Measurements from ENCODE around the gene SCN5A. TPM values are rescaled to one million over a fixed set of nuclear protein-coding genes. Genes with fewer than 3 reads are reported as not detected.
A peak's percentile ranks its signal among the peaks of the same experiment; 100 is the strongest.

SCN5A gene
- total RNA-seq, 1 experiment from 2014 or later: 0.54 TPM

DNA sequence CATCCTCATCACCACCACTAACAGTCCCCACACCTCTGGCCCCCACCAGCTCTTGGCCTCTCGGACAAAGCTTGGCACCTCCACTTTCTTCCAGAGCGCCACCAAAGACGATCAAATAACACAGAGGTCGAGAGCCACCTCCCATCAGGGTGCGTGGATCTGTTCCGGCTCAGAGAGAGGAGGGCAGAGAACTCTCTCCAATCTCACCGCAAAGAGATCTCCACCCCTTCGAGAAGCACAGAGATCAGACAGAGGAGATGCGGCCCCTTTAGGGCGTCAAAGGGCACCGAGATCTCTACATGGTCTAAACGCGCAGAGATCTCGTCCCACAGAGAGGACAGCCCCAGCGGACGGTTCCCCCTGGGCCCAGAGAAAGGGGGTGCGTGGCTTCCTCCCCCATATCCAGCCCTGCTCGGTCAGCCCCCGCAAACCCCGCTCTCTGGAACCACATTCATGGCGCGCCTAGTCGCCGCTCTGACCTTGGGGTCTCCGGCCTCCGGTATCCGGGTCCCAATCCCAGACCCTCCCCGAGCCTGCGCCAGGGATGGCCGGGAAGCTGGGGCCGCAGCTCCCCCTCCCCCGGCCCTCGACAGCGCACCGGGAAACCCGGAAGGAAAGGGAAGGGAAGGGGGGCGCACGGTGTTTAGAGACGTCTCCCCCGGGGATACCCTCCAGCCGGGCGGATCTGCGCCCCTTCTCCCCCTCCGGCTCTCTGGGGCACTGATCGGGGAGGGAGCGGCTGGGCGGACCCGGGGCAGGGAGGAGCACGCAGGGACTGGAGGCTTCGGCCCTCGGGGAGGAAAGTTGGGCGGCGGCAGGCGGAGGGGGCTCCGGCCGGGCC is 608 bp downstream of the SCN5A start:
- peak overlapping the region; percentile 43 for H3K4me3 ChIP-seq (ENCODE audit: low read depth, low read length, poor library complexity, severe bottlenecking)
- no peaks in the 10 kb centered on the region for H3K4me1 ChIP-seq (ENCODE audit: insufficient read depth, low read length, poor library complexity, severe bottlenecking)
- POLR2A ChIA-PET (ENCODE audit: low non-redundant PET): no interaction called here
- CTCF ChIA-PET: no interaction called here
- H3K36me3 ChIP-seq (ENCODE audit: insufficient read depth, low read length, poor library complexity, severe bottlenecking): no peaks in the 10 kb centered on the region
- H3K27me3 ChIP-seq (replicated peaks; ENCODE audit: insufficient read depth, low read depth, low read length, poor library complexity): no peaks in the 10 kb centered on the region
- H3K27ac ChIP-seq (ENCODE audit: low read depth, low read length, poor library complexity, severe bottlenecking): no peak overlapping the region
- TF ChIP-seq EZH2 (IDR thresholded peaks at IDR 0.05; ENCODE audit: borderline replicate concordance, low read depth, low read length, poor library complexity, severe bottlenecking): no peak
- no peaks in the 10 kb centered on the region for H3K9me3 ChIP-seq (ENCODE audit: low read depth, low read length, poor library complexity, severe bottlenecking)
- DNase-seq (ENCODE audit: low spot score): no peak
- intact Hi-C loops (cut with micrococcal nuclease; ENCODE audit: unreplicated experiment): no loop called here
- no TSS peak for BruUV-seq (replicated peaks)

DNA sequence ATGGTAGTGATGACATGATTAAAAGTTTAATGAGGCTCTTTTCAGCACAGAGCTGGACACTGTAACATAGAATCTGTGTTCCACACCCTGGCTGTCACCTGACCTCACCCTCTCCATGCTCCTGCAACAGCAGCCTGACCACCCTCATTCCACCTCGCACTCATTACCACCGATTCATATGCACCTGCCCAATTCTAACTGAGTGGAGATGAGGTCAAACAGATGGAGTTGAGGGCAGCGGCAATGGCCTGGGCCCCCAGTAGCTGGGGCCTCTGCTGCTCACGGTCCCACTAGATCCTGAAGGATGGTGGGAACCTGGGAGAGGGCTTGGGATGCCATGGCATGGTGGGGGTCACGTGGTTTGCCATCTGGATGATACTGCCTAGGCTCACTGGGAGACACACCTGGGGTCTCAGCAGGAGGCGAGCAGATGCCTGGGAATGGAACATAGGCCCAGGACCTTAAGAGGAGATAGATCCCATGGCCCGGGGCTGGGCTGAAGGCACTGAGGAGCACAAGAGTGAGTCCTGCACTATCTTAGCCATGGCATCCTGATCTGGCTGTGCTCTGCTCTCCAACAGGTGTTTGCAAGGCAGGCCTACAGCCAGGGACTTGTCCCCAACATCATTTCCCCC is 1.3 kb downstream of the SCN5A start:
- no peaks in the 10 kb centered on the region for H3K9me3 ChIP-seq (ENCODE audit: low read depth, low read length, poor library complexity, severe bottlenecking)
- H3K36me3 ChIP-seq (ENCODE audit: insufficient read depth, low read length, poor library complexity, severe bottlenecking): no peaks in the 10 kb centered on the region
- intact Hi-C loops (cut with micrococcal nuclease; ENCODE audit: unreplicated experiment): no loop called here
- no TSS peak for BruUV-seq (replicated peaks)
- DNase-seq (ENCODE audit: low spot score): no peak
- H3K27ac ChIP-seq (ENCODE audit: low read depth, low read length, poor library complexity, severe bottlenecking): no peak overlapping the region
- no peak overlapping the region for H3K4me3 ChIP-seq (ENCODE audit: low read depth, low read length, poor library complexity, severe bottlenecking)
- TF ChIP-seq, protein P1, sequence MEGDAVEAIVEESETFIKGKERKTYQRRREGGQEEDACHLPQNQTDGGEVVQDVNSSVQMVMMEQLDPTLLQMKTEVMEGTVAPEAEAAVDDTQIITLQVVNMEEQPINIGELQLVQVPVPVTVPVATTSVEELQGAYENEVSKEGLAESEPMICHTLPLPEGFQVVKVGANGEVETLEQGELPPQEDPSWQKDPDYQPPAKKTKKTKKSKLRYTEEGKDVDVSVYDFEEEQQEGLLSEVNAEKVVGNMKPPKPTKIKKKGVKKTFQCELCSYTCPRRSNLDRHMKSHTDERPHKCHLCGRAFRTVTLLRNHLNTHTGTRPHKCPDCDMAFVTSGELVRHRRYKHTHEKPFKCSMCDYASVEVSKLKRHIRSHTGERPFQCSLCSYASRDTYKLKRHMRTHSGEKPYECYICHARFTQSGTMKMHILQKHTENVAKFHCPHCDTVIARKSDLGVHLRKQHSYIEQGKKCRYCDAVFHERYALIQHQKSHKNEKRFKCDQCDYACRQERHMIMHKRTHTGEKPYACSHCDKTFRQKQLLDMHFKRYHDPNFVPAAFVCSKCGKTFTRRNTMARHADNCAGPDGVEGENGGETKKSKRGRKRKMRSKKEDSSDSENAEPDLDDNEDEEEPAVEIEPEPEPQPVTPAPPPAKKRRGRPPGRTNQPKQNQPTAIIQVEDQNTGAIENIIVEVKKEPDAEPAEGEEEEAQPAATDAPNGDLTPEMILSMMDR (conservative IDR thresholded peaks at IDR 0.05; ENCODE audit: low read depth, low read length): no peak
- TF ChIP-seq EZH2 (IDR thresholded peaks at IDR 0.05; ENCODE audit: borderline replicate concordance, low read depth, low read length, poor library complexity, severe bottlenecking): no peak
- ChIA-PET POLR2A (ENCODE audit: low non-redundant PET) (no interaction called here), CTCF (interaction anchor here (1.5 kb wide), 1 partner anchor 352 kb away, joined by 5 read pairs; no protein-coding TSS in a partner anchor)
- H3K27me3 ChIP-seq (replicated peaks; ENCODE audit: insufficient read depth, low read depth, low read length, poor library complexity): no peaks in the 10 kb centered on the region
- H3K4me1 ChIP-seq (ENCODE audit: insufficient read depth, low read length, poor library complexity, severe bottlenecking): no peaks in the 10 kb centered on the region

DNA sequence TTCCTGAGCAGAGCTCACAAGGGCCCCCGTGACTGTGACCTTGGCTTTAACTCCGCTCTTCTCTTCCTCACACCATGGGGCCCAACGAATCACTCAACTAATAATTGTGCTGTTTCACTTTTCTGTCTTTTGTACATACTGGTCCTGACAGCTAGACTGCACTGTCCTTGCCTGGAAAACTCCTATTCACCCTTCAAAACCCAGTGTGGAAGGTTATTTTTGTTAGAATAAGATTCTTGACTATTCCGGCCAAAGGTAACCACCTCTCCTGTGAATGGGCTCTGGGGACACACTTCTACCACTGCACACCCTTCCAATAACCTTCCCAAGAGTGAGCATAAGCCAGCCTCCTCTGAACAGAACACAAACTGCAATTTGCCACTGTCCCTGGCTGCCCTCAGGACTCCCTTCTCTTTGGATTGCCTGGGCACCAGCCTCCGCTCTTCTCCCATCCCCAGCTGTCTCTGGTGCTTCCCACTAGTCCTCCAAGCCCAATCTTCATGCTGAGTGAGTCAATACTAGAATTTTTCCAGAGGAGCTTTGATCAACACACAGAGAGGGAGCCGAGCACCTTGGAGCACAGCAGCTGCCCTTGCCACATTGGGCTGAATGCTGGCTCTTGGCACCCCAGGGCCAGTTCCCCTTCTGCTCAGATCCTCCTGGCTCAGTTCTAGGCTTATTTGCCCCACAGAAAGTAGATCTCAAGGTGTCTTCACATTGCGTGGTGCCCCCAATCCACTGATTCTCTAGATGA is 2.1 kb downstream of the SCN5A start:
- DNase-seq (ENCODE audit: low spot score): no peak
- H3K9me3 ChIP-seq (ENCODE audit: low read depth, low read length, poor library complexity, severe bottlenecking): no peaks in the 10 kb centered on the region
- H3K36me3 ChIP-seq (ENCODE audit: insufficient read depth, low read length, poor library complexity, severe bottlenecking): no peaks in the 10 kb centered on the region
- intact Hi-C loops (cut with micrococcal nuclease; ENCODE audit: unreplicated experiment): no loop called here
- ChIA-PET POLR2A (ENCODE audit: low non-redundant PET) (no interaction called here), CTCF (interaction anchor here (1.5 kb wide), 1 partner anchor 353 kb away, joined by 5 read pairs; no protein-coding TSS in a partner anchor)
- no peaks in the 10 kb centered on the region for H3K27me3 ChIP-seq (replicated peaks; ENCODE audit: insufficient read depth, low read depth, low read length, poor library complexity)
- H3K4me3 ChIP-seq (ENCODE audit: low read depth, low read length, poor library complexity, severe bottlenecking): no peak overlapping the region
- H3K27ac ChIP-seq (ENCODE audit: low read depth, low read length, poor library complexity, severe bottlenecking): no peak overlapping the region
- H3K4me1 ChIP-seq (ENCODE audit: insufficient read depth, low read length, poor library complexity, severe bottlenecking): no peaks in the 10 kb centered on the region
- no peak for TF ChIP-seq EZH2 (IDR thresholded peaks at IDR 0.05; ENCODE audit: borderline replicate concordance, low read depth, low read length, poor library complexity, severe bottlenecking)
- no TSS peak for BruUV-seq (replicated peaks)

DNA sequence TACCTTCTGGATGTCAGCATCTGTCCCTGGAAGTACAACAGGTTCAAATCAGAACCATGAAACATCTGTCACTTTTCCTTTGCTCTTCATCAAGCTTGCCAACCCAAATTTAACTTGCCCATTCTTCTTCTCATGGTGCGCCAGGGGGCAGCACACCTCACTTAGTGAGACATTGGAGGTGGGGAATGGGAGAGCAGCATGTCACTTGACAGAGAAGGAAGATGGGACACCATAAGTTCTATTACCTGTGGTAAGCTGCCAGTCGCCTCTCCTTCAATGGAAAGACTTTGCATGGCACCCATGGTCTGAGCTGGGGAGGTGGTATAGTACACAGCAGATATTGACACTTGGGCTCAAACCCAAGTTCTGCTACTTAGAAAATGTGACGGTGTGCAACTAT is 2.9 kb downstream of the SCN5A start:
- Histone ChIP-seq H3K27me3 (replicated peaks; ENCODE audit: insufficient read depth, low read depth, low read length, poor library complexity) (no peaks in the 10 kb centered on the region), H3K4me3 (ENCODE audit: low read depth, low read length, poor library complexity, severe bottlenecking) (no peak overlapping the region), H3K27ac (ENCODE audit: low read depth, low read length, poor library complexity, severe bottlenecking) (no peak overlapping the region), H3K9me3 (ENCODE audit: low read depth, low read length, poor library complexity, severe bottlenecking) (no peaks in the 10 kb centered on the region), H3K4me1 (ENCODE audit: insufficient read depth, low read length, poor library complexity, severe bottlenecking) (no peaks in the 10 kb centered on the region), H3K36me3 (ENCODE audit: insufficient read depth, low read length, poor library complexity, severe bottlenecking) (no peaks in the 10 kb centered on the region)
- no peak for TF ChIP-seq EZH2 (IDR thresholded peaks at IDR 0.05; ENCODE audit: borderline replicate concordance, low read depth, low read length, poor library complexity, severe bottlenecking)
- TF ChIP-seq, protein P1 (conservative IDR thresholded peaks at IDR 0.05; ENCODE audit: low read depth, low read length): peak; percentile 51
- DNase-seq (ENCODE audit: low spot score): peak; percentile 59
- ChIA-PET POLR2A (ENCODE audit: low non-redundant PET) (no interaction called here), CTCF (interaction anchor here (1.5 kb wide), 1 partner anchor 353 kb away, joined by 5 read pairs; no protein-coding TSS in a partner anchor)
- intact Hi-C loops (cut with micrococcal nuclease; ENCODE audit: unreplicated experiment): no loop called here
- no TSS peak for BruUV-seq (replicated peaks)

Measured in A673 (cell line).